Uterus (tissue), 2 donors: ENCODE data around the gene PTX3.

Experiments
- CTCF ChIP-seq, 4 experiments: fragments of 200-600 bp in 2 of 4; fragments of 450-650 bp in 2 of 4; sonication (generic) in 2 of 4; IDR thresholded peaks; one replicate each; pipeline ENCODE4 v1.5.1; 2016 to 2019; ENCODE audit warnings: antibody characterized with exemption in 4 of 4, mild to moderate bottlenecking in 2 of 4, moderate library complexity in 1 of 4
- POLR2A ChIP-seq, 2 donors: fragments of 450-650 bp; IDR thresholded peaks; one replicate each; pipeline ENCODE4 v1.6.1; 2016; ENCODE audit warnings: antibody characterized with exemption in 2 of 2, mild to moderate bottlenecking in 1 of 2, moderate library complexity in 1 of 2

DNA sequence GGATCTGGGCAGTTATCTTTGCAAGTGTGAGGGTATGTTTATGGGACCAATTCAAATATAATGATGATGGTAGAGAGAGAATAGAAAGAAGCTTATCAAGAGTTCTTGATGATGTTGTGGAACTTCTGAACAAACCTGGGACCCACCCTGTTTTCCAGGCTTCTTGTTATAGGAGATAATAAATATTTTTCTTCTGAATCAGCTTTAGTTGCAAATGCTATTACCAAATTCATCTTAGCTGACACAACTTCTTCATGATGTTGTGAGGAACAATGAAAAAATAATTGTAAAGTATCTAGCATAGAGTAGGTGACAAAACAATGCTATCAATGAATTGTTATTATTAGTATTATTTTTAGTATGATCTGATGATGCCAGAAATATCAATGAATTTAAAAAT is 43.5 kb upstream of the PTX3 start:
- no peak for TF ChIP-seq CTCF (IDR thresholded peaks at IDR 0.05)
- no peak for TF ChIP-seq POLR2A (IDR thresholded peaks at IDR 0.05)
